GM10266 (cell line): ENCODE results near the gene TCOF1.

Experiments
- DNase-seq: peaks from one replicate; pipeline ENCODE4 v3.0.0; 2012; ENCODE audit errors: extremely low spot score
- CTCF ChIP-seq: IDR thresholded peaks from 2 replicates; pipeline ENCODE4 v1.5.1; 2012; ENCODE audit warnings: mild to moderate bottlenecking, low read depth; ENCODE audit not compliant: control insufficient read depth, insufficient read depth; ENCODE audit errors: missing control alignments

The TCOF1 gene

GRCh38 chr5:150377964-150378694 is 20.6 kb downstream of the TCOF1 start:
- no peak for DNase-seq
- no peak for TF ChIP-seq CTCF

GRCh38 chr5:150384701-150385100 is 27.2 kb downstream of the TCOF1 start:
- TF ChIP-seq CTCF: no peak
- no peak for DNase-seq

- TF ChIP-seq CTCF: no peak
- no peak for DNase-seq
Observed at GRCh38 chr5:150386024-150386855, 28.7 kb downstream of the TCOF1 start.

GRCh38 chr5:150389531-150390266 is 32.2 kb downstream of the TCOF1 start:
- TF ChIP-seq CTCF: no peak
- no peak for DNase-seq

GRCh38 chr5:150391064-150391834 is 33.8 kb downstream of the TCOF1 start:
- TF ChIP-seq CTCF: no peak
- DNase-seq: no peak

GRCh38 chr5:150391986-150392385 is 34.5 kb downstream of the TCOF1 start:
- no peak for DNase-seq
- no peak for TF ChIP-seq CTCF
